HG02759 (cell line): Measurements from ENCODE around the gene SEC22C.
"Not testable (repeated sequence)": the region's sequence is repeated elsewhere in the genome, so short reads cannot be mapped to it uniquely, and the experiment has no call there.

ENCODE experiments used
- ATAC-seq: cut with Tn5 transposase; IDR thresholded peaks from one replicate; pipeline ENCODE4 v1.9.1; 2021; ENCODE audit warnings: mild to moderate bottlenecking, moderate library complexity; ENCODE audit not compliant: unreplicated experiment

Gene SEC22C

DNA sequence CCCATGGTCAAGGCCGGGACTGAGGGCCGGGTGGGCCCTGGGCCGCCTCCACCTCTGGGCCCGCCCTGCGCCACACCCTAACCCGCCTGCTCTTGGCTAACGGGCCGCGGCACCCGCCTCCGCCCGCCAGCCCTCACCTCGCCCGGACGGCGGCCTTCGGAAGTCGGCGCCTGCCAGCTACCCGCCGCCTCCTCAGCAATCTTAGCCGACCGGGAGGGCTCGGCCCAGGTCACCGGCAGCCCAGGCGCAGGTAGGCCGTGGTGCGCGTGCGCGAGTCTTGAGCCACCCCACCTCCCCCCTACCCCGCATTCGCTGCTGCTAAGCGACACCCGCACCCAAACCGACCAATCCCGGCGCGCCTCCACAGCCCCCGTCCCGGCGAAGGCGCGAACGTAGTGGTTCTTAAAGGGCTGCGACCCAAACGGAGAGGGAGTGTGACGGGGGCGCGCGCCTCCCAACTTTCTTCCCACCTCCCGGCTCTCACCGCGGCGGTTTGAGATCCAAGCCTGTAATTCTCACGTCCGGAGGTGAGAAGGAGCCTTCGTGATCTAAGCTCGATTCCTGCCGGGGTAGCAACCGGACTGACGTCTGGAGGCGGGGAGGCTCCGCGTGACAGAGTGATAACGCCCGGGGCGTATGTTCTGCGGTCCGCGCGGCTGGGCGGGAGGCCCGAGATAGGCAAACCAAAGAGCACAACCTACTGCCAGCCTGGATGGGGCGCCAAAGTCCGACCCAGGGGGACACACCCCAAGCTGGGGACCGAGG lies at the start of gene SEC22C:
SEC22C (minus strand) TSS at position 259 of the 765 bp plus-strand sequence. CDS start 12,921 bp downstream, outside the sequence.
- peak; percentile 92 for ATAC-seq

DNA sequence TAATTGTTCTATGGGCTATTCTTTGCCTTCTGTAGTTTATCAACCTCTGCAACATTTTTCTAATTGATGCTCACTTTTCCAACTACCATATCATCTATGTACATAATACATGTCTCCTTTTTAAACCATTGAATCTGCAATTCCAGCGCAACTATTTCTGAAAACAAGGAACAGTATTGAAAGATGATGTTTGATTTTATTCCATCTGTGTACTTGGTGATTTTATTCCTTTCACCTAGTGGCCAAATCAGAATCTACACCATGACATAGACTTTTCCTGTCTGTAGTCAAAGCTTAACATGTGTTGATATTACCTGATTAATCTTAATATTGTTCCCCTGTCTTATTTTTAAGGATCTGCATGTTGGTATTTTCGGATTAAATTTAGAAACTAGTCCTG lies 31.7 kb upstream of the SEC22C start:
- ATAC-seq = no peak

- peak; percentile 79 for ATAC-seq
Measured at GRCh38 chr3:42612928-42613327, 31.2 kb upstream of the SEC22C start.

GRCh38 chr3:42612217-42612616 lies 30.4 kb upstream of the SEC22C start:
- ATAC-seq = no peak

- no peak for ATAC-seq
Measured at GRCh38 chr3:42610976-42611375, 29.2 kb upstream of the SEC22C start.

GRCh38 chr3:42608581-42608980 lies 26.8 kb upstream of the SEC22C start:
- ATAC-seq = no peak

- ATAC-seq = no peak
Measured at GRCh38 chr3:42605546-42606173, 23.9 kb upstream of the SEC22C start.

- no peak for ATAC-seq
Measured at GRCh38 chr3:42602961-42603360, 21.2 kb upstream of the SEC22C start.

- ATAC-seq = no peak
Measured at GRCh38 chr3:42601896-42602581, 20.3 kb upstream of the SEC22C start.

GRCh38 chr3:42600958-42601675 lies 19.4 kb upstream of the SEC22C start:
- ATAC-seq = peak; percentile 21

DNA sequence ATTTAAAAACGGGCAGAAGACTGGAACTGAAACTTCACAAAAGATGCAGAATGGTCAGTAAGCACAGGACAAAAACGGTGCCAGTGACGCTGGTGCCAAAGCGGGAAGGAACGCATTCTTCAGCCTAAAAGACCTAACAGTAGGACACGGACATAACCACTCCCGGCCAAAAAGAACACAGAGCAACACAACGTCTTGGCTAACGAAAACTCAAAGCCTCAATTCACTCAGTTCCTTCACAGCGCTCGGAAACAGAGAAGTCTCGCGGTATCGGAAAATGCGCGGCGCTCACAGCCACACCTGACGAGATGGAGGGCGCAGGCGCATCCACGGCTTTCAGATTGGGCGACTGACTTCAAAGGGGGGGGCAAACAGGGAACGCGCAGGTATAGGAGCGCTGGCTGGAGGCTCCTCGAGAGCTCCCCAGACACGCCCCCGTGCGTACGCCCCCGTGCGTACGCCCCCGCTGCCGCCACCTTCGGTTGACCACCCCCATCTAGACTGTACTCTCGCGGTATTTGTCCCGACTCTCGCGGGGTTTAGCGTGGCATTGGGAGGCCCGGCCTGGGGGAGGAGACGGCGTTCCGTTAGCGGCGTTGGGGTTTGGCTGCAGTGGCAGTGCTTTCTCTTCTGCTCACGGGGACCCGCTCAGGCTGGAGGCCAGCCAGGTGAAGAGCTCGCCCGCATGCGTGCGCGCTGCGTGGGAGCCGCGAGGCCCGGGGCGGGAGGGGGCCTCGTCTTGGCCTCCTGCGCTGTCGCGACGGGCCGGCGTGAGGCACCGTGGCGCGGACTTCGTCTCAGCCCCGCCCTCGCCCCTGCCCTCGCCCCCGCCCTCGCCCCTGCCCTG lies 18.6 kb upstream of the SEC22C start, which contains the start of gene NKTR:
NKTR (plus strand) TSS at position 576 of the 847 bp plus-strand sequence. CDS start 321 bp downstream, outside the sequence.
- peak; percentile 84 for ATAC-seq

GRCh38 chr3:42597098-42597497 lies 15.3 kb upstream of the SEC22C start:
- ATAC-seq = not testable (repeated sequence)

- ATAC-seq = no peak
Measured at GRCh38 chr3:42595682-42596081, 13.9 kb upstream of the SEC22C start.

- no peak for ATAC-seq
Measured at GRCh38 chr3:42593635-42594034, 11.9 kb upstream of the SEC22C start.

GRCh38 chr3:42591811-42592210 lies 10.0 kb upstream of the SEC22C start:
- no peak for ATAC-seq

DNA sequence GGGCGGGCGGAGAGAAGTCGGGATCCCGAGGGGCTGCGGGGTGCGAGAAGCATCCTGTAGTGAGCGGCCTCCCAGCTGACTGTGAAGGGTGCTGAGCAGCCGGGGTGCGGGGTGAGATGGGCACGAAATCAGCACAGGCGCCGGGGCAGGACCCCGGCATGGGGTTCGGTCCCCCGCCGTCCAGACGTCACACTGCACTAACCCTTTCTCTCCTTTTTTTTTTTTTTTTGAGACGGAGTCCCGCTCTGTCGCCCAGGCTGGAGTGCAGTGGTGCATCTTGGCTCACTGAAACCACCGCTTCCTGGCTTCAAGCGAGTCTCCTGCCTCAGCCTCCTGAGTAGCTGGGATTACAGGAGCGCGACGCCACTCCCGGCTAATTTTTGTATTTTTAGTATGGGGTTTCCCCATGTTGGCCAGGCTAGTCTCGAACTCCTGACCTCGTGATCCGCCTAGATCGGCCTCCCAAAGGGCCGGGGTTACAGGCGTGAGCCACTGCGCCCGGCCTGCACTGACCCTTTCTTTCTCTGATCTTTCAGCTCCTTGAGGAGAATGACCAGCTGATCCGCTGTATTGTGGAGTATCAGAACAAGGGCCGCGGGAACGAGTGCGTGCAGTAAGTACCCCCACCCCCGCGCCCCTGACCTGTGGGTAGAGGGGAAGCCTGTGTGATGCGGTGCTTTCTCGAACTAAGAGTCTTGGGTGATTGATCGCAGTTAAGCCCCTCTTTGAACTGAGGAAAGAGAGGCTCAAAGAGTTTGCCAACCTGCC lies 9.4 kb upstream of the SEC22C start:
- no peak for ATAC-seq

GRCh38 chr3:42589382-42590109 lies 7.8 kb upstream of the SEC22C start:
- ATAC-seq = no peak

GRCh38 chr3:42588625-42589024 lies 6.9 kb upstream of the SEC22C start:
- no peak for ATAC-seq
